Neural crest cell (in vitro differentiated cells): Measurements from ENCODE around the gene MAPRE2. TPM values are rescaled to one million over a fixed set of nuclear protein-coding genes. Genes with fewer than 3 reads are reported as not detected.

ENCODE experiments used
- DNase-seq: peaks from one replicate; pipeline ENCODE4 v3.0.0; 2021; ENCODE audit warnings: low read depth, mixed read lengths, low spot score
- H3K27ac Mint-ChIP-seq: one replicate; pipeline ENCODE4 v1.8.0; 2021; ENCODE audit warnings: mild to moderate bottlenecking, mixed read lengths; ENCODE audit not compliant: unreplicated experiment
- H3K27me3 Mint-ChIP-seq: 2 replicates; pipeline ENCODE4 v1.8.0; 2021; ENCODE audit warnings: low read depth, mild to moderate bottlenecking, mixed read lengths
- H3K36me3 Mint-ChIP-seq: 2 replicates; pipeline ENCODE4 v1.8.0; 2021; ENCODE audit warnings: low read depth, mild to moderate bottlenecking, mixed read lengths
- H3K4me1 Mint-ChIP-seq: 2 replicates; pipeline ENCODE4 v1.8.0; 2021; ENCODE audit warnings: mixed read lengths
- H3K4me3 Mint-ChIP-seq: one replicate; pipeline ENCODE4 v1.8.0; 2021; ENCODE audit warnings: mild to moderate bottlenecking, mixed read lengths
- H3K9me3 Mint-ChIP-seq: 2 replicates; pipeline ENCODE4 v1.8.0; 2021; ENCODE audit warnings: mixed read lengths
- CTCF ChIP-seq: fragments of 200-600 bp; sonication (generic); conservative IDR thresholded peaks from 2 replicates; pipeline ENCODE4 v1.5.0; 2021; ENCODE audit warnings: antibody characterized with exemption, mild to moderate bottlenecking
- total RNA-seq: library from RNA; stranded (reverse); gene quantifications from 2 replicates; pipeline ENCODE4 v1.2.1, GENCODE V29; 2021

Gene MAPRE2
- total RNA-seq, 1 donor from 2014 or later = 35.5 TPM

GRCh38 chr18:35174093-35174731 lies 133.0 kb downstream of the MAPRE2 start:
- H3K4me1 Mint-ChIP-seq = peaks cover 5% of the 10 kb centered on the region
- peaks cover 9% of the 10 kb centered on the region for H3K9me3 Mint-ChIP-seq
- H3K4me3 Mint-ChIP-seq = no peak overlapping the region
- TF ChIP-seq CTCF = no peak
- H3K27me3 Mint-ChIP-seq = no peaks in the 10 kb centered on the region
- DNase-seq = no peak
- H3K27ac Mint-ChIP-seq = no peak overlapping the region
- H3K36me3 Mint-ChIP-seq = peaks cover 4% of the 10 kb centered on the region

- Mint-ChIP-seq H3K4me3 (no peak overlapping the region), H3K27ac (no peak overlapping the region), H3K36me3 (peaks cover 4% of the 10 kb centered on the region), H3K9me3 (peaks cover 9% of the 10 kb centered on the region), H3K4me1 (peaks cover 5% of the 10 kb centered on the region), H3K27me3 (no peaks in the 10 kb centered on the region)
- TF ChIP-seq CTCF = no peak
- no peak for DNase-seq
Measured at GRCh38 chr18:35174745-35175144, 133.5 kb downstream of the MAPRE2 start.

- Mint-ChIP-seq H3K9me3 (peaks cover 9% of the 10 kb centered on the region), H3K27me3 (no peaks in the 10 kb centered on the region), H3K27ac (no peak overlapping the region), H3K4me1 (peaks cover 5% of the 10 kb centered on the region), H3K4me3 (no peak overlapping the region), H3K36me3 (peaks cover 4% of the 10 kb centered on the region)
- no peak for DNase-seq
- TF ChIP-seq CTCF = no peak
Measured at GRCh38 chr18:35176925-35177324, 135.7 kb downstream of the MAPRE2 start.

- peaks cover 9% of the 10 kb centered on the region for H3K9me3 Mint-ChIP-seq
- no peak for TF ChIP-seq CTCF
- no peak overlapping the region for H3K27ac Mint-ChIP-seq
- DNase-seq = no peak
- H3K27me3 Mint-ChIP-seq = no peaks in the 10 kb centered on the region
- H3K4me1 Mint-ChIP-seq = peaks cover 5% of the 10 kb centered on the region
- no peak overlapping the region for H3K4me3 Mint-ChIP-seq
- peaks cover 4% of the 10 kb centered on the region for H3K36me3 Mint-ChIP-seq
Measured at GRCh38 chr18:35178260-35178659, 137.0 kb downstream of the MAPRE2 start.

- no peak for DNase-seq
- Mint-ChIP-seq H3K27ac (no peak overlapping the region), H3K4me3 (no peak overlapping the region), H3K27me3 (no peaks in the 10 kb centered on the region), H3K9me3 (peaks cover 9% of the 10 kb centered on the region), H3K4me1 (peaks cover 2% of the 10 kb centered on the region), H3K36me3 (peaks cover 4% of the 10 kb centered on the region)
- no peak for TF ChIP-seq CTCF
Measured at GRCh38 chr18:35179906-35180305, 138.7 kb downstream of the MAPRE2 start.
